Measurements from ENCODE around the gene CDCP1.

CDCP1 gene

GRCh38 chr3:45109771-45110508 is 36.2 kb downstream of the CDCP1 start:
- no peaks in the 10 kb centered on the region for H3K36me3 Mint-ChIP-seq (ENCODE audit: low read depth)
- TF ChIP-seq CTCF (IDR thresholded peaks at IDR 0.05), result no peak
- H3K4me1 Mint-ChIP-seq, result peaks cover 5% of the 10 kb centered on the region
- peaks cover 8% of the 10 kb centered on the region for H3K27me3 Mint-ChIP-seq (ENCODE audit: low read depth, poor library complexity)
- no peak overlapping the region for H3K4me3 Mint-ChIP-seq
- no peaks in the 10 kb centered on the region for H3K9me3 Mint-ChIP-seq
- H3K27ac Mint-ChIP-seq, result no peak overlapping the region
- DNase-seq, result no peak

DNA sequence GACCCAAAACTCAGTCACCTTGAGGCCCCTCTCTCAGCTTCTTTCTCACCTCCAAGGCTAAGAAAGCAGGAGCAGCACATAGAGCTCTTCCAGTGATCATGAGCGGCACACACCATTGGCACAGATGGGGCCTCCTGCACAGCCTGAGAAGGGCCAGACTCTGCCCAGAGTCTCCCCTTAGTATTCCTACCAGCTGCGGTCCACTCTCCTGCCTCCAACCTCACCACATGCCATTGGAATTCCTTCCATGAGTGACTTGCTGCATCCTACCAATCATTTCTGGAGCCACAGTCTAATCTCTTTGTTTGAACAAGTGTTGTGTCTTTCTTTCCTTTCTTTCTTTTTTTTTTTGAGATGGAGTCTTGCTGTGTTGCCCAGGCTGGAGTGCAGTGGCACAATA is 39.3 kb downstream of the CDCP1 start:
- DNase-seq, result no peak
- peak overlapping the region; percentile 74 for H3K27ac Mint-ChIP-seq
- peaks cover 6% of the 10 kb centered on the region for H3K36me3 Mint-ChIP-seq (ENCODE audit: low read depth)
- TF ChIP-seq CTCF (IDR thresholded peaks at IDR 0.05), result no peak
- no peak overlapping the region for H3K4me3 Mint-ChIP-seq
- H3K9me3 Mint-ChIP-seq, result peaks cover 14% of the 10 kb centered on the region
- H3K27me3 Mint-ChIP-seq (ENCODE audit: low read depth, poor library complexity), result peaks cover 3% of the 10 kb centered on the region
- peaks cover 5% of the 10 kb centered on the region for H3K4me1 Mint-ChIP-seq

- DNase-seq, result no peak
- Mint-ChIP-seq H3K4me1 (peaks cover 5% of the 10 kb centered on the region), H3K36me3 (ENCODE audit: low read depth) (peaks cover 6% of the 10 kb centered on the region), H3K9me3 (peaks cover 14% of the 10 kb centered on the region), H3K27ac (no peak overlapping the region), H3K4me3 (no peak overlapping the region), H3K27me3 (ENCODE audit: low read depth, poor library complexity) (peaks cover 3% of the 10 kb centered on the region)
- no peak for TF ChIP-seq CTCF (IDR thresholded peaks at IDR 0.05)
Observed at GRCh38 chr3:45105855-45106671, 40.1 kb downstream of the CDCP1 start.

DNA sequence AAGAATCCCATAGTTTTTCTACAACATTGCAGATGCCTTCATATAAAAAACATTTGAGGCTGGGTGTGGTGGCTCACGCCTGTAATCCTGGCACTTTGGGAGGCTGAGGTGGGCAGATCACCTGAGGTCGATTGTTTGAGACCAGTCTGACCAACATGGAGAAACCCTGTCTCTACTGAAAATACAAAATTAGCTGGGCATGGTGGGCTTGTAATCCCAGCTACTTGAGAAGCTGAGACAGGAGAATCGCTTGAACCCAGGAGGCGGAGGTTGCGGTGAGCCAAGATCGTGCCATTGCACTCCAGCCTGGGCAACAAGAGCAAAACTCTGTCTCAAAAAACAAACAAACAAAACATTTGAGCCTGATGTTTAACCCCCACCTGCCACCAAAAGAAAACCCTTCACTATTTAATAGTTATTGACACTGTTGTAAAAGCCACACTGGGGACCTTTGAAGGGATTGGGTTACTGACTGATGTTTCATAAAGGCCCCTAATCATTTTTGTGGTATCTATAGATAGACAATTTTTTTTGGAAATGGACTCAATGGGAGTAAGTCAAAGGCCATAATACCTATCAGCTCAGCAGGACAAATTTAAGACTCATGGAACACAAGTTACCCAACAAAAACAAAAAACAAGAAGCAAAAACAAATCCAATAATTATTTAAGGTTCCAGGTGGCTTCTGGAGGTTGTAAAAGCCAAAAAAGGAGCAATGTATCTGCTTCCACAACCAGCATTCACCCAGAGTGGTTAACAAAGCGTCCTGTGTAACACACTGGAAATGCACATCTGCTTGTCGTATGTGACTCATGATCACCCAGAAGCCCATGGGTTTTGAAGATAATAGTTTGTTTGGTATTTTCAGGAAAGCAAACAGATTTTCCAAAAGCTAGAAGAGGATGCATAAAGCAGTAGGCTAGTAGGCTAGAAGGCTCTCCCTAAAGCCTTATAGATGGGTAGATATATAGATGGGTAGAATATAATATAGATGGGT is 41.2 kb downstream of the CDCP1 start:
- Mint-ChIP-seq H3K4me3 (no peak overlapping the region), H3K27me3 (ENCODE audit: low read depth, poor library complexity) (no peaks in the 10 kb centered on the region), H3K27ac (peak overlapping the region; percentile 27), H3K4me1 (peaks cover 5% of the 10 kb centered on the region), H3K9me3 (peaks cover 14% of the 10 kb centered on the region), H3K36me3 (ENCODE audit: low read depth) (peaks cover 6% of the 10 kb centered on the region)
- DNase-seq, result no peak
- no peak for TF ChIP-seq CTCF (IDR thresholded peaks at IDR 0.05)

GRCh38 chr3:45103753-45104714 is 42.1 kb downstream of the CDCP1 start:
- no peak for DNase-seq

More at GRCh38 chr3:45103753-45104714, 42.1 kb downstream of the CDCP1 start:
- peaks cover 6% of the 10 kb centered on the region for H3K36me3 Mint-ChIP-seq (ENCODE audit: low read depth)
- H3K9me3 Mint-ChIP-seq, result peaks cover 14% of the 10 kb centered on the region
- H3K4me1 Mint-ChIP-seq, result peaks cover 5% of the 10 kb centered on the region
- TF ChIP-seq CTCF (IDR thresholded peaks at IDR 0.05), result no peak
- H3K27me3 Mint-ChIP-seq (ENCODE audit: low read depth, poor library complexity), result peaks cover 4% of the 10 kb centered on the region
- no peak overlapping the region for H3K27ac Mint-ChIP-seq
- H3K4me3 Mint-ChIP-seq, result no peak overlapping the region
